Epidermal melanocyte (primary cell): ENCODE results near the gene PPFIA2.

Experiments
- DNase-seq: peaks from one replicate; pipeline ENCODE4 v3.0.0; 2011; ENCODE audit warnings: low spot score; ENCODE audit not compliant: insufficient read length

PPFIA2 gene

DNA sequence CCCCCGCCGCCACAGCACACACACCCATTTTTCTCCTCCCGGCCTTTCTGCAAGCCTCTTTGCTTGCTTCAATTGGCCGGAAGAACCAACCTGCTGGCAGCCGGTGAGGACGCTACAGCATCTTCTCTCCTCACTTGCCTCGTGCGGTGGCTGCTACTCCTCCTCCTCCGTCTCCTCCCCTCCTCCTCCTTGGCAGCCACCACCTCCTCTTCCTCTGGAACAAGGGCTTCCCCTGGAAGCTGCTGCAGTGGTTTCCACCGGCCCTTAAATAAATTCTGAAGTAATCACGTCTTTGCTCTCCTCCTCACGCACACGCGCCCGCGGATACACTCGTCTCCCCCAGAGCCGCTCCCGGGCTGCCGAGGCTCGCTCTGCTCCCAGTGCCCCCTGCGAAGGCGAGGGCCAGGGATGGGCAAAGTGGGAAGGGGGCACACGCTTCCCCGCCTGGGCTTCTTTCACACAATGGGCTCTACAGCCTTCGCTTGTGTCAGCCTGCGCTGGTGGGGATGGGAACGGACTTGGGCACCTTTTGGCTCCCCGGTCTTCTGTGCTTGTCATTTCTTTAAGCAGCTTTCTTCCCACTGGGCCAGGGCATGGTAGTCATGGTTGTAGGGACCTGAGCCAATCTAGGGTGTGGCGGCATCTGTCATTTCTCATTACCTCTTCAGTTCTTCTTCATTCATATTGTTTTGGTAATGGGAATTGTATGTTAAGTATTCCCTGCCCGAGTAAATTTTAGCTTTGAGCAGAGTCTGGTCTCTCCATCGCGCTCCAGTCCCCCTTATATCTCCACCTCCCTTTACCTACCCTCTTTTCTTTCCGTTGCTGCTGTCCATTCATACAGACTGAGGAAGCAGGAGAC is at the start of gene PPFIA2:
PPFIA2 (minus strand) TSS at position 161 of the 862 bp plus-strand sequence.
- no peak for DNase-seq

DNA sequence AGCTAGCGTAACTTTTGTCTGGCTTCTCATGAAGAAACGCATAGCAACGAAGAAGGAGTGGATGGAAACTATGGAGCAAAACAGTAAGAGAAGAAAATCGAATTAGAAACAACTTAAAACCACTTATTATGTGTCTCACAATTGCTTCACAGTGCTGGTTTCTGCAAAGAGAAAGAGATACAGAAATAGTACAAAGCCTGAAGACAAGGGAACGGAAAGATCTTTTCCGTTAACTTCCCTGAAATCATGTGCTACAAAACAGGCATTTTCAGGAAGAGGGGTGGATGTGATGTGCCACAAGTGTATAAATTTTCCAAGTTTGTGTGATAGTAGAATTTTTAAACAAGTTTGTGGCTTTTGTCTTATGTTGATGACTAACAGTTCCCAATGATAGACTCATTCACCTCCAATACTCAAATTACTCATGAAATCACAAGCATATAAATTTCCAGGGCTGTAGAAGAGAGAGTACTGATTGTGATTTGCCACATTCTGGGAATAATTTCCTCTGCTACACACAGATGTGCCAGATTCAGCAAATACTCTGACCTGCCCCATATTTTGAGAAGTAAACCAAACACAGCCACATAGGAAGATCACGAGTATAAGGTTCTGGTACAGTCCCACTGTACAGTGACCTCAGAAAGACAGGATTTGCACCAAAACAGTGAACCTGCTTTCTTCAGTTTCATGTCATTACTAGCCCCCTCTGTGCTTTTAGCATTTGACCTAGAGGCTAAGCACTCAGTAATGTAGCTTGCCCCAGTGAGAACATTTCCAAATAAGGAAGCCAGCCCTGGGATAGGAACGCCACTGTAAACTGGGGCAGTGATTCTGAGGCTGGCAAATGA is 41.4 kb upstream of the PPFIA2 start:
- no peak for DNase-seq

DNA sequence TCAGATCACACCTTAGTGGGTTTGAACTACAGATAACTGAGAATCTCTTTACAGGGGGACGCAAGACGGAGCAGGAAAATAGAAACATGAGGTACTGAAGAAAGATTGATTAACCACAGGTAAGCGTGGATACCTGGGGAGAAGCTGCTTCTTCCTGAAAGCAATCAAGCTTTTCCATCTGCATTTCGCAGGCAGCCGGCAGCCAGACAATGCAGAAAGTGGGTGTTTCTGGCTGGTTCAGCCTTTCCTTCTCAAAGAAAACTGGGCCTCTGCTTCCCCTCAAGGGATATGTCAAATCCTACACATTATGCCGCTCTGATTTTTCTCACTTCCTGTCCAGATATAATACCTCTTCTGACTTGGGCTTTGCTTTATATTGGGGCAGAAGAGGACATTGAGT is 39.1 kb upstream of the PPFIA2 start:
- no peak for DNase-seq

DNA sequence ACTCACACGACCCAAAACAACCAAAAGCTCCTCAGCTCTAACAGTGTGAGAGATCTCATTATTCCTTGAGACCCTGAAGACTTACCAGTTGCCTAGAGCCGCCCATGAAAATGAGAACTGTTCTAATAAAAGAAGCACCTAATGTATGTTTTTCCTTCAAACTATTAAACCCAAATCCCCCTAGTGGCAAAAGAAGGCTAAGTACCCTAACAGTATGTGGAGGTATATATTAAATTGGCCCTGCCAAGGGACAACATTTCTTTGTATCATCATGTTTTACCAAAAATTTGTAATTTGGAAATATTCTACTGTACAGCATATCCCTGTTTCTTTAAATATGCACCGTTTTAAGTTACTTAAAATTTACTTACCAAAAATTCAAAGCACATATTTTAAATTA is 38.0 kb upstream of the PPFIA2 start:
- no peak for DNase-seq

DNA sequence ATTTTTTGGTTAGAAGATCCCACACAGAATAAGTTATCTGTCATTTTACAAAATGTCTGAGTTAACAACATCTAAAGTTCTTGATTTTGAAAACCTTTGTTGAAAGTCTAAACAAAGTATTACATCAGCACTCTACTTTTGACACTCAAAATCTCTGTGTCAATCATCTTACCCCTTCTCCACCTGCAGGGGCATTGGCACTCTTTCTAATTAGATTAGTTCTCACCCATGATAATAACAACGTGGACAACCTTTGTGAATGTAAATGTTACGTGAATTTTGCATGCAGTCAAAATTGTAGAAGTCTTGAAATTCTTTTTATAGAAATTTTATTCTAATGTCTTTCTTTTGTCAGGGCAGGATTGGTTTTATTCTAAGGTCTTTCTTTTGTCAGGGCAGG is 33.5 kb upstream of the PPFIA2 start:
- no peak for DNase-seq

DNA sequence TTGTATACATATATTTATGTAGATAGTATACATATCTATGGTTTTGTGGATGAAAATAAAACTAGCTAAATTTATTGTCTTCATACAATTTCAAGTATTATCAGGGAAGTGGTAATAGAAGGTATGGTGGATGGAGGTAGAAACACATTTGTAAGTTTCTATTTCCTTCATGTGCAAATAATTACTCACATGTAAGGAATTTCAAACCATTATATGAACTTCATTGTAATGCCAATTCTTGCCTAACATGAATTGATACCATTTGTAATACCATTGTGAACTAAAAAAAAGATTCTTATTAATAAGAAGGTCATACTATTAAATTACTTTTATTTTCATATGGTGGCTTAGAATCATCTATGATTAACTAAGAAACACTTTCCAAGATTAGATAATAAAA is 20.1 kb upstream of the PPFIA2 start:
- DNase-seq = no peak

DNA sequence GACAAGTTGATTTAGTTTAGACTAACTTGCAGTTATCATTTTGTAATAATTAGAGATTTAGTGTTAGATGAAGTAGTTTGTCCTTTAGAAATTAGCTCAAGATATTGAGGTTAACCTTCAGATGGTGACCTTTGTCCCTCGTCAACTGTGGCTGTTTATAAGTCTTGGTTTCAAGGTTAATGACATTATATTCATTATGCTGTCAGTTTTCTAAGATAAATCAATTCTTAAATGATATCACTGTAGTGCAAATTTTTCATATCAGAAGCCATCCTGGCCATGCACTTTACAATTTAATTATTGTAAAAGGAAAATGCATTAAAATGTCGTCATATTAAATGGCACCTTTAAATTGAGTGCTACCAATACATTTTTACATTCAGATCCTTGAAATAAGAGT is 19.6 kb upstream of the PPFIA2 start:
- no peak for DNase-seq

DNA sequence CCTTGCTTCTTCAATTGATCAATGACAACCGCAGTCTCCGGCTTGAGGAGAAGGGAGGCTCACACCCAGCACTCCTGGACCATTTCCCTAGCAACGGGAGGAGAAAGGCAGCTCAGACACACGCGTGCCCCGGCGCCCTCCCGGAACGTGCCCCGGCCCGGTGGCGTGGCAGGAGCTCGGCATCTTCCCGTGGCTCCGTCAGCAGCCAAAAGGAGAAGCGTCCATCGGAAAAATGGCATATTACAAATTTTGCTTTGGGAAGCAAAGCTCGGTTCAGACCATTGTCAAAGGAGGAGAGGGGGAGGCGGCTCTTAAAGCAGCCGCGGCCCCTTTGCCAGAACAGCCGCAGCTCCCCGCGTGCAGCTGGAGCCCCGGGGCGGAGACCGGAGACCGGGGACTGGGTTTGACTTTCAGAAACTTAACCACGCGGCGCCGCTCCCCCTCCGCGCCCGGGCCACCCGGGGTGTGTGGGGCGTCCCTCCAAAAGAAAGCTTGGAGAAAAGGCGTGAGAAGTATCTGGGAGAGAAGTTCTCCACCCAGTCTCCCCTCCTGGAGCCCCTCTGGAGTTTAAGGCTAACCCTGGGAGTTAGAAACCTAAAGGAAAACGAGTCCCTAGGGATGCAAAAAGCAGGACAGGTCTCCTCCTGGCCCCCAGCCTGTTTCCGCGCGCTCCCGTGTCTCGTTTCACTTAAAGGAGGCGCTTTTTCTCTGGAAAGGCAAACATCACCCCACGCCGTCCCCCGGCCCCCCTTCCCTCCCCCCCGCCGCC is 545 bp downstream of the PPFIA2 start:
- no peak for DNase-seq

DNA sequence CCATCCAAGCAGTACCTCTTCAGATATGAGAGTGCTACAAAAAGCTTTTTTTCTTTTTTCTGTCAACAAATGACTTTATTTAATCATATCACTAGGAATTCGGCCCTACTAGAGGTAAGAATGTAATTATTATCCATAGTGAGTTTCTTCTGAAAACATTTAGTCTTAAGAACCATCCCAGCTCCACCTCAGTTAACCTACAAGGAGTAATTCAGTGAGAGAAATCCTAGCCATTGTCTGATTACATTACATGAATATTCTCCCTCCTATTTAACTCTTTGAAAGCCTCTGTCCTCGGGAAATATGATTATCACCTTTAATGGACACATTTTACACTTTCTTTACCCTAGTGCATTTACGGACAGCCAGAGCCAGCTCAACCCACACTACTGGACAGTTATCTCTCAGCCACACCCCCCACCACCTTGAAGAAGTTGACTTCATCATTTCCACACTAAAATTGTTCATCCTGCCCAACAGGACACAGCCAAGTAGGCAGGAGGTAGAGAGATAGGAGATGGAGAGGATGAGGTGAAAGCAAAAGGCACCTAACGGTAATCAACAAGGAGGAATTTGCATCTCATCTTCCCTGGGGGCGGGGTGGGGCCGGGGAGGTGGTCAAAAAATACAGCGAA is 1.3 kb downstream of the PPFIA2 start:
- no peak for DNase-seq

DNA sequence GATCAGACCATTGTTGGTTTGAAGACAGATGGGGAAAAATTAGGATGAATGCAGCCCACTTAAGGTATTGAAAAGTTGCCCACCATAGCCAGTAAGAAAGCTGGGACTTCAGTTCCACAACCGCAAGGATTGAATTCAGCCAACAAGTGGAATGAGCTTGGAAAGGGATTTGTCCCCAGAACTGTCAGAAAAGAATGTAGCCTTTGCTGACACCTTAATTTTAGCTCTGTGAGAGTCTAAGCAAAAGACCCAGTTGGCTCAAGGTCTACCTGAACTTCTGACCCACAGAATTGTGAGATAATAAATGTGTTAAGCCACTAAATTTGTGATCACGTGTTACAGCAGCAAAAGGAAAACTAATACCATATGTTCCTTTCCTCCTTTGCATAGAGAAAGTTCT is 29.4 kb downstream of the PPFIA2 start:
- DNase-seq = no peak

DNA sequence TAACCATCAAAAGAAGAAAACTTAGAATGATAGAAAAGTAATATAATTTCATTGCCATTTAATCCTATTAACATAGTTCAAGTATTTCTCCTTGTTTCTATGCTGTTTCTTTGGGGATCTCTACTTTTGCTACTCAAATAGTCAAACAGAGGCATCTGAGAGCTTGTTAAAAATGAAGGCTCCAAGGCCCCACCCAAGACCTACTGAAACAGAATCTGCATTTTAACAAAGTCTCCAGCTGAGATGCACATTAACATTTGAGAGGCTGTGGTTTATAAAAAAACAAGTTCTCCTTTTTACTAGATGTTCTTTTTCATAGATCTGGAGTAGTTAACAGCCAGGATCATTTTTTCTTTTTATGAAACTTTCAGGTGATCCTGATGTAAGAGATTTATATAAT is 31.8 kb downstream of the PPFIA2 start:
- DNase-seq = no peak

DNA sequence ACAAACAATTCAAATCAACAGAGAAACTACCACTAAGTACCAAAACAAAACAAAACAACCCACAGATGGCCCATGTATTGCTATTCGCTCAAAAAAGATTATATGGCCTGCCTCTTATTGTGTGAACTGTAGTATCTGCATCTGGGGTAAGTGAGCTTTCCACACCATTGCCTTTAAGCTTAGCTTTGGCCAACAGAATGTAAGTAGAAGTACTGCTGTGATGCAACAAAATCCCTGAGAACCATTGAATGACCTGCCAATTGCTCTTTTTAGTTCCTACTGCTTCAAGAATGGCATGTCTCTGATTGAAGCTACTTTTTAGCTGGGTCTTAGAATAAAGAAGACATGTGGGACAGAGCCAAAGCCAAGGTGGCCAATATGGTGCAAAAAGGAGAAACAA is 32.5 kb downstream of the PPFIA2 start:
- DNase-seq = no peak

DNA sequence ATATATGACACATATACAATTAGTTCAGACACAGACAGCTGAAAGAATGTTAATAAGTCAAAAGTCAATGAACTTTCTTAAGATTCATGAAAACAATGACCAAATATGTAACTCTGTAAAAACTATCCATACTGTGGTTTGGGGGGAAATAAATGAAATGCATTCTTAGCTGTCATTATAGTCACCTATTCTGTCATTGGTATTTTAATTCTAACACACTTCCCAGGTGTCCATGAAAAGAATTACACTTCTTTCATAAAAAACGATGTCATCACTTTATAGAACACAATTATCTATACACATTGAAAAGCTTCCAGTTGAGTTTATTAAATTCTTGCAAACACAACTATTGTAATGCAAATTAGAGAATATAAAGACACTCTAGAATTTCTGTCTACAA is 35.8 kb downstream of the PPFIA2 start:
- DNase-seq = no peak

DNA sequence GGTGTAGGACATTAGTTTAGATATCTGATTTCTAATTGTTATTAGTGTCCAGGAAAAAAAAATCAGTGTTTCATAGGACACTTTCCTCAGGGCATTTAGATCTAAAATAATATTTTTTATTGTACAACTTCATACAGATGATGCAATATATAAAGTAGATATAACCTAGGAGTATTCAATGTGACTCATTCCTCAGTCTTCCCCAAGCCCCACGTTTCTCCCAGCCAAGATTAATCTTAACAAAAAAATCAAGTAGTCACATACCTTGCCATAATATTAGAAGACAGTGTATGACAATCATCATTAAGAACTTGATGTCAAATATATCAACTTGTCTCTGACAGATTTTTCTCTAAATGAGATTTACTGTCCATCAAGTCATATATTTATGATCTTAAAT is 37.1 kb downstream of the PPFIA2 start:
- DNase-seq = no peak

DNA sequence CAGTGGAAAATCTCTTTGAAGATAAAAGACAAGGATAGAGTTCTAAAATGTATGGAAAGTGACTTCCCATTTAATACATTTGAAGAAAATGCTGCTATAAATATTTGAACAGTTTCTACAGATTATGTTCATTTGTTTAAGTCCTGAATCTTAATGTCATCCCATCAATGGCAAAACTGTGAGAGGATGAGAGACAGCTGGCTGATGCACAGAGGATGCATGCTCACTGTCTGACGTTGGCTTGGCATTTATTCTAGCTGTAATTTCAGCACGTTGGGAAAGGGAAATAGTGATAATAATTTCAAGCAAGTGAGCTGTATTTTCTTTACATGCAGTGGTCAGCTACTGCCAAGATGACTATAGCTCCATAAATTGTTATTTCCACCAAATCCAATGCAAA is 40.5 kb downstream of the PPFIA2 start:
- no peak for DNase-seq

DNA sequence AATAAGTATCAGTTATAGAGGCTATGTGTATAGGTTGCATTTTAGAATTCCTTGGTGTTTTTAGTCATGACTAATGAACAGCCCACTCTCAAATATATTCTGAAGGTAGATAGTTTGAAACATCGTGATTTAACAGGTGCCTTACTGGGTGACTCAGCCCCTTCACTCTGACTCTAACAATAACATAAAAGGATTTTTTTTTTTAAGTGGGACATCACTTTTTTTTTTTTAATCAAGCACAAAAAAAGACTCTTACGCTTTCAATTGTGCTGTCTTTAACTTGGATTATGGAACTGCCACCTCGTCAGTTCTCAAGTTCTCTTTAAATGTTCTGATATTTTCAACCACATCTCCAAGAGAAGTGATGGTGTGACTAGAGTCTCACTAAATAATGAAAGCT is 46.6 kb downstream of the PPFIA2 start:
- no peak for DNase-seq

DNA sequence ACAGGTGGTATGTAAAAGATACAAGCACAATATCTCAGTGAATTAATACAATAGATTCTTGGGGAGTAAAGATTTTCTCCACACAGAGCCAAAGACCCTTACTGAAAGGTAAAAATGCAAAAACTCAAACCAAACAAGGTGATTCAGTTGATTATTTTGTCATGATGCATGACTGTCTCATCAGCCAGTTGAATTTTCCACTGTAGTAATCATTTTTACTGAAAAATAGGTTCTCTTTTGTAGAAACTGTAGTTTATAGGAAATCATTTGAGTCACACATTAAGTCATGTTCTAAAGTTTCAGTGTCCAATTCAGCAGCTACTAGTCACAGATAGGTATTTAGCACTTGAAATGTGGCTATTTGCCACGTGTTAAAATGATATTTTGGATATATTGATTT is 53.6 kb downstream of the PPFIA2 start:
- DNase-seq = no peak

DNA sequence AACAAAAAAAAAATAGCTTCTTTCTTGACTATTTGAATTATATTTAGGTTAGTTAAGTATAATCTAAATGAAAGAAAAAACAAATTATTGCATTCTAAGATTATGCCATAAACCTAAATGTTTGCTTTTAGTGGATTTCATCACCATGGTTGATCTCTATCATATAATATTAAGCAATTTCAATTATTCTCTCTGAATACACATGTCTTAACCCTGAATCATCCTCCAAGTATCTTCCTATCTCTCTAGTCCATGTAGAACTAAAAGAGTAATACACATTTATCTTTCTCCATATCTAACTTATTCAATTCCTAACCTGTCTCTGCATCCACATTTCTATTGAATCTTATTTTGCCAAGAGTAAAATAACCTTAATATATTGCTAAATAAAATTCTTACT is 59.6 kb downstream of the PPFIA2 start:
- no peak for DNase-seq

DNA sequence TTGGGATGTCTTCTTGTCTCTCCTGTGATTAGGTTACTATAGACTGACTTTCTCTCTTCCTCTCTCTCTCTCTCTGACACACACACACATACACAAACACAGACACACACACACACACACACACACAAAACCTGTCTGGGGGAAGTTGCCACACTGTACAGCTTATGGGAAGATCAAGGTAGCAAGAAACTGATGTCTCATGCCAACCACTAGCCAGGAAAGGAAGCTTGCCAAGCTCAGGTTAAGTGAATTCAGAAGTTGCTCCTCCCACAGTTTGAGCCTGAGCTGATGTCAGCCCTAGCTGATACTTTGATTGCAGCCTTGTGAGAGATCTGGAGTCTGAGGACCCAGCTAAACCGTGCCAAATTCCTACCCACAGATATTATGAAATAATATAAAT is 67.1 kb downstream of the PPFIA2 start:
- no peak for DNase-seq

DNA sequence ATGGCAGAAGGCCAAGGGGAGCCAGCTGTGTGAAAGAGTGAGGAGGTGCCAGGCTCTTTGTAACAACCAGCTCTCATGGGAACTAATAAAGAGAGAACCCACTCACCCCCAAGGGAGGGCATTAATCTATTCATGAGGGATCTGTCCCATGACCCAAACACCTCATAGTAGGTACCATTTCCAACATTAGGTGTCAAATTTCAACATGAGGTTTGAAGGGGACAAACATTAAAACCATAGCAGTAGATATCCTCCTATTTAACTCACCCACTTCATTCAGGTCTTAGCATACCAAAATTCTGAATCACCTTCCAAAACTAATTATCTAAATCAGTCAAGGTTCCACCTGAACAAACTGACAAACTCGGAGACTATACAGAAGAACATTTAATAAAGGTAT is 75.3 kb downstream of the PPFIA2 start:
- DNase-seq = no peak

DNA sequence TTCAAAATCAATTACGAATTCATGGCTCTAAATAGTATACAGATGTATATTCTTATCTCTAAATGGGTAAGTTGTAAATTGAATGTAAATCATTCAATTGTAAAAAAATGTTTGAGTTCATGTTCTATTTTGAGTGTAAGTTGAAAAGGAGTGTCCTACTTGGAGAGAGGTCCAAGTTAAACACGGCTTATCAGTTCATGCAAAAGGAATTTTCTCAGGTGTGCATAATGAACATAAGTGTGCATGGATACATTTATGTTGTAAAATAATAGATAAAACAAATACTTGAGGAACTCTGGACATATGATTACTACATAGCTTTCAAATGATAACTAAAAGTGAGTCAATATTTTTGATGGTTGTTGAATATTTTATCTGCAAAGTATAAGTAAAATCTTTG is 79.5 kb downstream of the PPFIA2 start:
- DNase-seq = no peak
